ENCODE results near the gene NRG2. TPM values are rescaled to one million over a fixed set of nuclear protein-coding genes. Genes with fewer than 3 reads are reported as not detected.

The NRG2 gene
- total and polyA plus RNA-seq, 2 experiments from 2014 or later, result 0.37 to 1.3 TPM

GRCh38 chr5:140023611-140024191 lies 19.4 kb downstream of the NRG2 start (continued):
- TF ChIP-seq JUNB (IDR thresholded peaks at IDR 0.05; ENCODE audit: unreplicated experiment), result no peak
- TF ChIP-seq, protein P1, sequence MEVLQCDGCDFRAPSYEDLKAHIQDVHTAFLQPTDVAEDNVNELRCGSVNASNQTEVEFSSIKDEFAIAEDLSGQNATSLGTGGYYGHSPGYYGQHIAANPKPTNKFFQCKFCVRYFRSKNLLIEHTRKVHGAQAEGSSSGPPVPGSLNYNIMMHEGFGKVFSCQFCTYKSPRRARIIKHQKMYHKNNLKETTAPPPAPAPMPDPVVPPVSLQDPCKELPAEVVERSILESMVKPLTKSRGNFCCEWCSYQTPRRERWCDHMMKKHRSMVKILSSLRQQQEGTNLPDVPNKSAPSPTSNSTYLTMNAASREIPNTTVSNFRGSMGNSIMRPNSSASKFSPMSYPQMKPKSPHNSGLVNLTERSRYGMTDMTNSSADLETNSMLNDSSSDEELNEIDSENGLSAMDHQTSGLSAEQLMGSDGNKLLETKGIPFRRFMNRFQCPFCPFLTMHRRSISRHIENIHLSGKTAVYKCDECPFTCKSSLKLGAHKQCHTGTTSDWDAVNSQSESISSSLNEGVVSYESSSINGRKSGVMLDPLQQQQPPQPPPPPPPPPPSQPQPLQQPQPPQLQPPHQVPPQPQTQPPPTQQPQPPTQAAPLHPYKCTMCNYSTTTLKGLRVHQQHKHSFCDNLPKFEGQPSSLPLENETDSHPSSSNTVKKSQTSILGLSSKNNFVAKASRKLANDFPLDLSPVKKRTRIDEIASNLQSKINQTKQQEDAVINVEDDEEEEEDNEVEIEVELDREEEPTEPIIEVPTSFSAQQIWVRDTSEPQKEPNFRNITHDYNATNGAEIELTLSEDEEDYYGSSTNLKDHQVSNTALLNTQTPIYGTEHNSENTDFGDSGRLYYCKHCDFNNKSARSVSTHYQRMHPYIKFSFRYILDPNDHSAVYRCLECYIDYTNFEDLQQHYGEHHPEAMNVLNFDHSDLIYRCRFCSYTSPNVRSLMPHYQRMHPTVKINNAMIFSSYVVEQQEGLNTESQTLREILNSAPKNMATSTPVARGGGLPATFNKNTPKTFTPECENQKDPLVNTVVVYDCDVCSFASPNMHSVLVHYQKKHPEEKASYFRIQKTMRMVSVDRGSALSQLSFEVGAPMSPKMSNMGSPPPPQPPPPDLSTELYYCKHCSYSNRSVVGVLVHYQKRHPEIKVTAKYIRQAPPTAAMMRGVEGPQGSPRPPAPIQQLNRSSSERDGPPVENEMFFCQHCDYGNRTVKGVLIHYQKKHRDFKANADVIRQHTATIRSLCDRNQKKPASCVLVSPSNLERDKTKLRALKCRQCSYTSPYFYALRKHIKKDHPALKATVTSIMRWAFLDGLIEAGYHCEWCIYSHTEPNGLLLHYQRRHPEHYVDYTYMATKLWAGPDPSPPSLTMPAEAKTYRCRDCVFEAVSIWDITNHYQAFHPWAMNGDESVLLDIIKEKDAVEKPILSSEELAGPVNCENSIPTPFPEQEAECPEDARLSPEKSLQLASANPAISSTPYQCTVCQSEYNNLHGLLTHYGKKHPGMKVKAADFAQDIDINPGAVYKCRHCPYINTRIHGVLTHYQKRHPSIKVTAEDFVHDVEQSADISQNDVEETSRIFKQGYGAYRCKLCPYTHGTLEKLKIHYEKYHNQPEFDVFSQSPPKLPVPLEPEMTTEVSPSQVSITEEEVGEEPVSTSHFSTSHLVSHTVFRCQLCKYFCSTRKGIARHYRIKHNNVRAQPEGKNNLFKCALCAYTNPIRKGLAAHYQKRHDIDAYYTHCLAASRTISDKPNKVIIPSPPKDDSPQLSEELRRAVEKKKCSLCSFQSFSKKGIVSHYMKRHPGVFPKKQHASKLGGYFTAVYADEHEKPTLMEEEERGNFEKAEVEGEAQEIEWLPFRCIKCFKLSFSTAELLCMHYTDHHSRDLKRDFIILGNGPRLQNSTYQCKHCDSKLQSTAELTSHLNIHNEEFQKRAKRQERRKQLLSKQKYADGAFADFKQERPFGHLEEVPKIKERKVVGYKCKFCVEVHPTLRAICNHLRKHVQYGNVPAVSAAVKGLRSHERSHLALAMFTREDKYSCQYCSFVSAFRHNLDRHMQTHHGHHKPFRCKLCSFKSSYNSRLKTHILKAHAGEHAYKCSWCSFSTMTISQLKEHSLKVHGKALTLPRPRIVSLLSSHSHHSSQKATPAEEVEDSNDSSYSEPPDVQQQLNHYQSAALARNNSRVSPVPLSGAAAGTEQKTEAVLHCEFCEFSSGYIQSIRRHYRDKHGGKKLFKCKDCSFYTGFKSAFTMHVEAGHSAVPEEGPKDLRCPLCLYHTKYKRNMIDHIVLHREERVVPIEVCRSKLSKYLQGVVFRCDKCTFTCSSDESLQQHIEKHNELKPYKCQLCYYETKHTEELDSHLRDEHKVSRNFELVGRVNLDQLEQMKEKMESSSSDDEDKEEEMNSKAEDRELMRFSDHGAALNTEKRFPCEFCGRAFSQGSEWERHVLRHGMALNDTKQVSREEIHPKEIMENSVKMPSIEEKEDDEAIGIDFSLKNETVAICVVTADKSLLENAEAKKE (CRISPR knock-in tag; IDR thresholded peaks at IDR 0.05), result no peak
- TF ChIP-seq ZNF331 (CRISPR knock-in tag; IDR thresholded peaks at IDR 0.05; ENCODE audit: low read depth), result no peak
- TF ChIP-seq CREB1 (CRISPR knock-in tag; IDR thresholded peaks at IDR 0.05; ENCODE audit: low read depth), result no peak

- H3K79me2 ChIP-seq (replicated peaks; ENCODE audit: insufficient read depth), result no peaks in the 10 kb centered on the region
- ATAC-seq, result no peak
- TF ChIP-seq, protein P2, sequence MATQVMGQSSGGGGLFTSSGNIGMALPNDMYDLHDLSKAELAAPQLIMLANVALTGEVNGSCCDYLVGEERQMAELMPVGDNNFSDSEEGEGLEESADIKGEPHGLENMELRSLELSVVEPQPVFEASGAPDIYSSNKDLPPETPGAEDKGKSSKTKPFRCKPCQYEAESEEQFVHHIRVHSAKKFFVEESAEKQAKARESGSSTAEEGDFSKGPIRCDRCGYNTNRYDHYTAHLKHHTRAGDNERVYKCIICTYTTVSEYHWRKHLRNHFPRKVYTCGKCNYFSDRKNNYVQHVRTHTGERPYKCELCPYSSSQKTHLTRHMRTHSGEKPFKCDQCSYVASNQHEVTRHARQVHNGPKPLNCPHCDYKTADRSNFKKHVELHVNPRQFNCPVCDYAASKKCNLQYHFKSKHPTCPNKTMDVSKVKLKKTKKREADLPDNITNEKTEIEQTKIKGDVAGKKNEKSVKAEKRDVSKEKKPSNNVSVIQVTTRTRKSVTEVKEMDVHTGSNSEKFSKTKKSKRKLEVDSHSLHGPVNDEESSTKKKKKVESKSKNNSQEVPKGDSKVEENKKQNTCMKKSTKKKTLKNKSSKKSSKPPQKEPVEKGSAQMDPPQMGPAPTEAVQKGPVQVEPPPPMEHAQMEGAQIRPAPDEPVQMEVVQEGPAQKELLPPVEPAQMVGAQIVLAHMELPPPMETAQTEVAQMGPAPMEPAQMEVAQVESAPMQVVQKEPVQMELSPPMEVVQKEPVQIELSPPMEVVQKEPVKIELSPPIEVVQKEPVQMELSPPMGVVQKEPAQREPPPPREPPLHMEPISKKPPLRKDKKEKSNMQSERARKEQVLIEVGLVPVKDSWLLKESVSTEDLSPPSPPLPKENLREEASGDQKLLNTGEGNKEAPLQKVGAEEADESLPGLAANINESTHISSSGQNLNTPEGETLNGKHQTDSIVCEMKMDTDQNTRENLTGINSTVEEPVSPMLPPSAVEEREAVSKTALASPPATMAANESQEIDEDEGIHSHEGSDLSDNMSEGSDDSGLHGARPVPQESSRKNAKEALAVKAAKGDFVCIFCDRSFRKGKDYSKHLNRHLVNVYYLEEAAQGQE (IDR thresholded peaks at IDR 0.05; ENCODE audit: unreplicated experiment), result no peak
- TF ChIP-seq, protein P3, sequence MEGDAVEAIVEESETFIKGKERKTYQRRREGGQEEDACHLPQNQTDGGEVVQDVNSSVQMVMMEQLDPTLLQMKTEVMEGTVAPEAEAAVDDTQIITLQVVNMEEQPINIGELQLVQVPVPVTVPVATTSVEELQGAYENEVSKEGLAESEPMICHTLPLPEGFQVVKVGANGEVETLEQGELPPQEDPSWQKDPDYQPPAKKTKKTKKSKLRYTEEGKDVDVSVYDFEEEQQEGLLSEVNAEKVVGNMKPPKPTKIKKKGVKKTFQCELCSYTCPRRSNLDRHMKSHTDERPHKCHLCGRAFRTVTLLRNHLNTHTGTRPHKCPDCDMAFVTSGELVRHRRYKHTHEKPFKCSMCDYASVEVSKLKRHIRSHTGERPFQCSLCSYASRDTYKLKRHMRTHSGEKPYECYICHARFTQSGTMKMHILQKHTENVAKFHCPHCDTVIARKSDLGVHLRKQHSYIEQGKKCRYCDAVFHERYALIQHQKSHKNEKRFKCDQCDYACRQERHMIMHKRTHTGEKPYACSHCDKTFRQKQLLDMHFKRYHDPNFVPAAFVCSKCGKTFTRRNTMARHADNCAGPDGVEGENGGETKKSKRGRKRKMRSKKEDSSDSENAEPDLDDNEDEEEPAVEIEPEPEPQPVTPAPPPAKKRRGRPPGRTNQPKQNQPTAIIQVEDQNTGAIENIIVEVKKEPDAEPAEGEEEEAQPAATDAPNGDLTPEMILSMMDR (conservative IDR thresholded peaks at IDR 0.05; ENCODE audit: low read depth in 2 of 2), result no peak
- TF ChIP-seq CREB1 (CRISPR knock-in tag; IDR thresholded peaks at IDR 0.05; ENCODE audit: low read depth), result no peak
- TF ChIP-seq EZH2 (IDR thresholded peaks at IDR 0.05; ENCODE audit: low read depth, unreplicated experiment), result no peak
- TF ChIP-seq STAT1 (IDR thresholded peaks at IDR 0.05; ENCODE audit: unreplicated experiment), result no peak
- no peak for TF ChIP-seq NANOG (IDR thresholded peaks at IDR 0.05; ENCODE audit: borderline replicate concordance)
- TF ChIP-seq POLR2AphosphoS5 (IDR thresholded peaks at IDR 0.05; ENCODE audit: low read depth), result no peak
Measured at GRCh38 chr5:140020601-140021177, 22.4 kb downstream of the NRG2 start.

More at GRCh38 chr5:140020601-140021177, 22.4 kb downstream of the NRG2 start:
- Histone ChIP-seq H2AFZ (no peak overlapping the region), H3K9me2 (ENCODE audit: insufficient read depth) (no peaks in the 10 kb centered on the region), H3K27ac (ENCODE audit: low read depth) (no peak overlapping the region), H3K27me3 (ENCODE audit: insufficient read depth) (peaks cover 25% of the 10 kb centered on the region; the same call in 1 of the 2 replicates), H3F3A (replicated peaks; ENCODE audit: low read depth) (no peaks in the 10 kb centered on the region), H3K4me1 (ENCODE audit: insufficient read depth) (no peaks in the 10 kb centered on the region), H3K36me3 (ENCODE audit: insufficient read depth) (no peaks in the 10 kb centered on the region), H3K4me3 (no peak overlapping the region), H4K20me1 (replicated peaks; ENCODE audit: insufficient read depth) (no peaks in the 10 kb centered on the region), H3K4me2 (no peak overlapping the region)
- Mint-ChIP-seq H3K27ac (no peak overlapping the region), H3K4me3 (no peak overlapping the region), H3K4me1 (no peaks in the 10 kb centered on the region; the same call in 2 of the 3 replicates), H3K27me3 (ENCODE audit: insufficient read depth, low read depth, poor library complexity) (peaks cover 1% of the 10 kb centered on the region), H3K36me3 (ENCODE audit: low read depth) (no peaks in the 10 kb centered on the region), H3K9me3 (no peaks in the 10 kb centered on the region)
- no peak for DNase-seq (ENCODE audit: low spot score)

Measured in GM23338 (cell line).